ENCODE data around the gene PRELID3B.
"Not testable (repeated sequence)": the region's sequence is repeated elsewhere in the genome, so short reads cannot be mapped to it uniquely, and the experiment has no call there.

The PRELID3B gene

GRCh38 chr20:59048681-59049030 lies 6.1 kb upstream of the PRELID3B start:
- no peak for DNase-seq (ENCODE audit: low read depth)

- peak; percentile 81 for DNase-seq (ENCODE audit: low read depth)
Observed at GRCh38 chr20:59047938-59048680, 5.5 kb upstream of the PRELID3B start.

GRCh38 chr20:59046862-59047261 lies 4.3 kb upstream of the PRELID3B start:
- DNase-seq (ENCODE audit: low read depth) = no peak

- DNase-seq (ENCODE audit: low read depth) = no peak
Observed at GRCh38 chr20:59044796-59045195, 2.2 kb upstream of the PRELID3B start.

- no peak for DNase-seq (ENCODE audit: low read depth)
Observed at GRCh38 chr20:59044295-59044694, 1.7 kb upstream of the PRELID3B start.

- peak; percentile 56 for DNase-seq (ENCODE audit: low read depth)
Observed at GRCh38 chr20:59043698-59044097, 1.1 kb upstream of the PRELID3B start.

GRCh38 chr20:59042796-59043631 lies 428 bp upstream of the PRELID3B start:
- peak; percentile 93 for DNase-seq (ENCODE audit: low read depth)

GRCh38 chr20:59041487-59041886 lies 1.1 kb downstream of the PRELID3B start:
- DNase-seq (ENCODE audit: low read depth) = not testable (repeated sequence)

GRCh38 chr20:59040667-59041066 lies 1.9 kb downstream of the PRELID3B start:
- no peak for DNase-seq (ENCODE audit: low read depth)

GRCh38 chr20:59039233-59039632 lies 3.4 kb downstream of the PRELID3B start:
- DNase-seq (ENCODE audit: low read depth) = no peak

- DNase-seq (ENCODE audit: low read depth) = no peak
Observed at GRCh38 chr20:59037386-59037785, 5.2 kb downstream of the PRELID3B start.

GRCh38 chr20:59035381-59035780 lies 7.2 kb downstream of the PRELID3B start:
- no peak for DNase-seq (ENCODE audit: low read depth)

- DNase-seq (ENCODE audit: low read depth) = no peak
Observed at GRCh38 chr20:59033616-59034165, 8.9 kb downstream of the PRELID3B start.

GRCh38 chr20:59033093-59033492 lies 9.5 kb downstream of the PRELID3B start:
- no peak for DNase-seq (ENCODE audit: low read depth)

GRCh38 chr20:59032713-59033059 lies 9.9 kb downstream of the PRELID3B start:
- DNase-seq (ENCODE audit: low read depth) = peak; percentile 58

- DNase-seq (ENCODE audit: low read depth) = peak; percentile 96
Observed at GRCh38 chr20:59032023-59032712, 10.4 kb downstream of the PRELID3B start, which contains the start of gene ATP5F1E. Gene ATP5F1E, minus strand, starts transcription at chr20:59032335. Its CDS starts 84 bp downstream, at chr20:59032251.

- DNase-seq (ENCODE audit: low read depth) = no peak
Observed at GRCh38 chr20:59031564-59032022, 11.0 kb downstream of the PRELID3B start.

GRCh38 chr20:59030911-59031563 lies 11.5 kb downstream of the PRELID3B start:
- DNase-seq (ENCODE audit: low read depth) = no peak

GRCh38 chr20:59028812-59029211 lies 13.8 kb downstream of the PRELID3B start:
- DNase-seq (ENCODE audit: low read depth) = no peak

- peak; percentile 71 for DNase-seq (ENCODE audit: low read depth)
Observed at GRCh38 chr20:59027741-59028320, 14.8 kb downstream of the PRELID3B start.

Measured in EH (cell line).